Endothelial cell of umbilical vein (primary cell): ENCODE measurements around the gene TRIML2. TPM values are rescaled to one million over a fixed set of nuclear protein-coding genes. Genes with fewer than 3 reads are reported as not detected.

ENCODE experiments used
- BruUV-seq: library from RNA; stranded (reverse); fragments of 400-500 nt; replicated peaks from 2 replicates; lab custom pipeline; 2021; lab: Mats Ljungman, UMichigan
- CTCF ChIA-PET: fragments of 300-600, 350-600 bp; sonication (Branson Sonifier 250); formaldehyde crosslinking; loops from one replicate; lab custom pipeline; 2021; ENCODE audit warnings: antibody characterized with exemption, inconsistent platforms; lab: Charles Lee
- POLR2A ChIA-PET: fragments of 300-600, 350-600 bp; sonication (Branson Sonifier 250); formaldehyde crosslinking; loops from one replicate; lab custom pipeline; 2021; ENCODE audit warnings: antibody characterized with exemption, inconsistent platforms; lab: Charles Lee
- DNase-seq: peaks from one replicate; pipeline ENCODE4 v3.0.0-alpha.2; 2011; ENCODE audit warnings: low read depth, low spot score
- FAIRE-seq: peaks from 2 replicates; lab custom pipeline; 2011; peaks lifted over from hg19 to GRCh38; lab: Jason Lieb, UNC
- H2AFZ ChIP-seq: 2 replicates; pipeline ENCODE4 v1.6.0; 2012; ENCODE audit warnings: low read depth, low read length, control low read depth, inconsistent platforms
- H3K27ac ChIP-seq: 2 replicates; pipeline ENCODE4 v1.5.1; 2011; ENCODE audit warnings: low read depth, mild to moderate bottlenecking, control low read depth, low read length, moderate library complexity; ENCODE audit not compliant: insufficient read depth
- H3K27me3 ChIP-seq, 2 experiments: 2 replicates each; pipeline versions ENCODE4 v1.6.0 to v1.6.1; 2011; ENCODE audit warnings: low read length in 2 of 2, mixed read lengths in 1 of 2; ENCODE audit not compliant: control insufficient read depth in 2 of 2, insufficient read depth in 2 of 2
- H3K36me3 ChIP-seq, 2 experiments: 2 replicates in 1 of 2; 3 replicates in 1 of 2; pipeline ENCODE4 v1.5.1; 2011; ENCODE audit warnings: low read length in 2 of 2, mild to moderate bottlenecking in 1 of 2, moderate library complexity in 1 of 2; ENCODE audit not compliant: control insufficient read depth in 2 of 2, insufficient read depth in 2 of 2; ENCODE audit errors: extremely low read depth in 1 of 2
- H3K4me1 ChIP-seq: 3 replicates; pipeline ENCODE4 v1.5.1; 2011; ENCODE audit warnings: mild to moderate bottlenecking, low read length; ENCODE audit not compliant: control insufficient read depth, insufficient read depth; ENCODE audit errors: extremely low read depth
- H3K4me2 ChIP-seq: 2 replicates; pipeline ENCODE4 v1.6.1; 2011; ENCODE audit warnings: low read length, control low read depth, mixed read lengths; ENCODE audit not compliant: insufficient read depth
- H3K4me3 ChIP-seq, 3 experiments: fragments of 200-600 bp in 1 of 3; sonication (generic), shearing (Covaris generic) in 1 of 3; replicated peaks in 1 of 3; 2 replicates each; pipeline ENCODE4 v1.5.1; 2011 to 2016; ENCODE audit warnings: control low read depth in 3 of 3, low read length in 3 of 3, mild to moderate bottlenecking in 2 of 3, inconsistent platforms in 1 of 3, low read depth in 1 of 3, moderate library complexity in 1 of 3; ENCODE audit not compliant: insufficient read depth in 1 of 3
- H3K79me2 ChIP-seq: 2 replicates; pipeline ENCODE4 v1.6.0; 2012; ENCODE audit warnings: low read length, inconsistent platforms; ENCODE audit not compliant: control insufficient read depth, insufficient read depth
- H3K9ac ChIP-seq: replicated peaks from 2 replicates; pipeline ENCODE3; 2011; ENCODE audit warnings: low read length, control low read depth; ENCODE audit not compliant: insufficient read depth; ENCODE audit errors: extremely low read depth
- H3K9me1 ChIP-seq: replicated peaks from 3 replicates; pipeline ENCODE4 v1.6.0; 2011; ENCODE audit warnings: mild to moderate bottlenecking, low read length; ENCODE audit not compliant: control insufficient read depth, insufficient read depth; ENCODE audit errors: extremely low read depth
- H3K9me3 ChIP-seq: replicated peaks from 2 replicates; pipeline ENCODE4 v1.5.1; 2012; ENCODE audit warnings: low read length, inconsistent platforms; ENCODE audit not compliant: control insufficient read depth, insufficient read depth
- H4K20me1 ChIP-seq: replicated peaks from 2 replicates; pipeline ENCODE3; 2011; ENCODE audit warnings: mild to moderate bottlenecking, low read length; ENCODE audit not compliant: control insufficient read depth, insufficient read depth; ENCODE audit errors: extremely low read depth
- CTCF ChIP-seq, 2 donors: IDR thresholded peaks; 1 replicate in 1 of 2; 2 replicates in 1 of 2; pipeline ENCODE4 v1.5.1; 2011; ENCODE audit warnings: low read length in 2 of 2, mild to moderate bottlenecking in 2 of 2, moderate library complexity in 2 of 2, control low read depth in 1 of 2, inconsistent platforms in 1 of 2, low read depth in 1 of 2; ENCODE audit not compliant: insufficient read depth in 1 of 2; ENCODE audit errors: extremely low read depth in 1 of 2
- EZH2 ChIP-seq: IDR thresholded peaks from 2 replicates; pipeline ENCODE4 v1.6.1; 2012; ENCODE audit warnings: borderline replicate concordance, low read depth, mild to moderate bottlenecking, moderate library complexity, low read length, inconsistent platforms; ENCODE audit not compliant: severe bottlenecking
- FOS ChIP-seq: IDR thresholded peaks from 2 replicates; pipeline ENCODE4 v1.6.1; 2011; ENCODE audit warnings: mild to moderate bottlenecking, low read length, moderate library complexity, borderline replicate concordance; ENCODE audit not compliant: insufficient read depth
- JUN ChIP-seq: IDR thresholded peaks from 2 replicates; pipeline ENCODE4 v1.6.1; 2011; ENCODE audit warnings: borderline replicate concordance, low read depth; ENCODE audit not compliant: insufficient read length, insufficient read depth
- MAX ChIP-seq: IDR thresholded peaks from 2 replicates; pipeline ENCODE4 v1.6.1; 2011; ENCODE audit not compliant: insufficient read depth, insufficient read length
- MYC ChIP-seq: IDR thresholded peaks from one replicate; pipeline ENCODE4 v1.6.1; 2011; ENCODE audit warnings: mild to moderate bottlenecking, low read depth, low read length
- POLR2A ChIP-seq: IDR thresholded peaks from 2 replicates; pipeline ENCODE4 v1.6.1; 2012; ENCODE audit warnings: low read depth, mild to moderate bottlenecking, control low read depth, low read length
- POLR2AphosphoS5 ChIP-seq: IDR thresholded peaks from 2 replicates; pipeline ENCODE4 v1.6.1; 2012; ENCODE audit warnings: low read depth, mild to moderate bottlenecking, control low read depth, low read length, moderate library complexity; ENCODE audit not compliant: insufficient read depth
- dilution Hi-C: fragments of 300-500 bp; cut with MboI; formaldehyde crosslinking; loops from one replicate; pipeline ENCODE4 v1.15.0; 2019; ENCODE audit warnings: low sequenced_read_pairs; ENCODE audit not compliant: extremely low pct_ligation_motif_present
- intact Hi-C: fragments of 100-400 bp; cut with micrococcal nuclease; formaldehyde crosslinking; loops from one replicate; pipeline ENCODE4 v1.10.0; 2022
- polyA plus RNA-seq, 4 experiments: library from polyadenylated mRNA; depleted of rRNA in 3 of 4; stranded (reverse) in 3 of 4; unstranded in 1 of 4; fragments of >200 nt; gene quantifications; 2 replicates each; pipeline versions ENCODE4 v1.2.1 to v1.2.3, GENCODE V29; 2011 to 2012; ENCODE audit warnings: missing spikeins in 1 of 4
- small RNA-seq: library from RNA; depleted of rRNA; stranded (forward); fragments of <200 nt; gene quantifications from one replicate; pipeline ENCODE3, GENCODE V24; 2012; ENCODE audit warnings: low replicate concordance, low read depth; ENCODE audit not compliant: insufficient read depth, insufficient read length
- total RNA-seq: library from RNA; stranded (reverse); gene quantifications from 2 replicates; pipeline ENCODE4 v1.2.3, GENCODE V29; 2021

Gene TRIML2
- total and polyA plus RNA-seq, 2 donors (not counting 3 experiments of a cell fraction or from before 2014, with no cell fraction given): 0.15 TPM; not detected in 1

GRCh38 chr4:188041721-188042120 lies 67.7 kb downstream of the TRIML2 start:
- Histone ChIP-seq H3K27ac (no peak overlapping the region), H4K20me1 (no peaks in the 10 kb centered on the region), H3K9me3 (peaks cover 6% of the 10 kb centered on the region), H3K79me2 (no peaks in the 10 kb centered on the region), H2AFZ (no peak overlapping the region), H3K27me3 (no peaks in the 10 kb centered on the region), H3K4me1 (no peaks in the 10 kb centered on the region), H3K4me3 (no peak overlapping the region), H3K9me1 (no peaks in the 10 kb centered on the region), H3K9ac (no peak overlapping the region), H3K4me2 (no peak overlapping the region), H3K36me3 (no peaks in the 10 kb centered on the region)
- dilution Hi-C loops (no loop called here), intact Hi-C loops (no loop called here)
- no TSS peak for BruUV-seq
- CTCF ChIA-PET: no interaction called here
- POLR2A ChIA-PET: no interaction called here
- FAIRE-seq: no peak
- DNase-seq: no peak
- no peak for TF ChIP-seq MYC
- no peak for TF ChIP-seq MAX
- TF ChIP-seq EZH2: no peak
- TF ChIP-seq FOS: no peak
- no peak for TF ChIP-seq POLR2A
- no peak for TF ChIP-seq JUN
- no peak for TF ChIP-seq POLR2AphosphoS5
- no peak for TF ChIP-seq CTCF (IDR thresholded peaks at IDR 0.05; ENCODE audit: extremely low read depth in 1 of 2, insufficient read depth in 1 of 2, low read depth in 1 of 2, low read length in 2 of 2)

Small RNAs within 50 kb of the gene (small RNA-seq; reads per million reads assigned to genes)
- not detected for gene RNU6-173P

Other genes starting within 250 kb of the TRIML2 start
- gene ZFP42, start 113.8 kb downstream of the TRIML2 start, total RNA-seq: not detected in 2 replicates
- gene ZFP42, start 113.8 kb downstream of the TRIML2 start, polyA plus RNA-seq: 0.04 TPM in 1 of 2 replicates, not detected in the other
- gene TRIML1, start 29.8 kb upstream of the TRIML2 start, total RNA-seq: not detected in 2 replicates
- not detected in 2 replicates for gene TRIML1, start 29.8 kb upstream of the TRIML2 start, polyA plus RNA-seq